ENCODE measurements around the gene ARHGAP44.

The ARHGAP44 gene

DNA sequence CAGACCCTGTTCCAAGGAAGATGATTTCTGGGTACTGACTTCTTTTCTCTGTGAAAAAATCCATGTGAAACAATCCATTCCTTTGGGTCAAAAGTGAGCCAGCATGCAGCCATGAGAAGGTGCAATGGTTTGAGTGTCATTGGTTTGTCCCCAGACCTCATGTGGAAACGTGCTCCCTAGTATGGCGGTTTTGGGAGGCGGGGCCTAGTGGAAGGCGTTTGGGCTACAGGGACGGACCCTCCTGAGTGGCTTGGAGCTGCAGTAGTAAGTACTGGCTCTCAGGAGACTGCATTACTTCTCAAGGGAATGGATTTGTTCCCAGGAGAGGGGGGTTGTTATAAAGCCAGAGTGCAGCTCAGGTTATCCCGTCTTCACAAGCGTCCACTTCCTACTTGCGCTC is 209.2 kb downstream of the ARHGAP44 start:
- no peak for DNase-seq

DNA sequence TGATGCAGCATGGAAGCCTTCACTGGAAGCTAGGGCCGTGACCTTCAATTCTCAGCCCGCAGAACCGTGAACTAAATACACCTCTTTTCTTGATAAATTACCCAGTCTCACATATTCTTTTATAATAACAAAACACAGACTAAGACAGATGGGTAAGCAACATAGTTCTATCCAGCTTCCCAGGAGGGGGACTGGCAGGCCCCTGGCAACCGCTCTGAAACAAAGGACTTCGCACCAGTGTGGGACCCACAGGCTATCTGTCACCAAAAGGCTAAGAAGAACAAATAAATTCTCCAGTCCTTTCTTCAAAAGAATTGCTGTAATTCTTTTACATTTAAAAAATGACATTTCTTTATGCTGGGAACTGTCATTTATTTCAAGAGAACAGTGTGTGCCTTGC is 209.6 kb downstream of the ARHGAP44 start:
- DNase-seq, result no peak

DNA sequence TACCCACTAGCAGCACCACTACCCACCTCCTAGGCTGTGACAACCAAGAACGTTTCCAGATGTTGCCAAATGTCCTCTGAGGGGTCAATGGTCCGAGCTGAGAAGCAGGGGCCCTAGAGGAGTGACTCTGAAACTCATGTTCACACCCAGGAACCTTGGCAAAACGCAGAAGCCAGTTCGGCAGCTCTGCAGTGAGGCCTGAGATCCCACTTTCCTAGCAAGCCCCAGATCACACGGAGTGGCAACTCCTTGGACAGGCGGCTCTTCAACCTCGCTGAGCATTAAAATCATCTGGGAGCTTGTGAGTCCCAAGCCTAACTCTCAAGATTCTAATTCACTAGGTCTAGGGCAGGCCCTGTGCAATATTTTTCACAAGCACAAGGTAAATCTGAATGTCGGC is 211.3 kb downstream of the ARHGAP44 start:
- DNase-seq, result no peak

DNA sequence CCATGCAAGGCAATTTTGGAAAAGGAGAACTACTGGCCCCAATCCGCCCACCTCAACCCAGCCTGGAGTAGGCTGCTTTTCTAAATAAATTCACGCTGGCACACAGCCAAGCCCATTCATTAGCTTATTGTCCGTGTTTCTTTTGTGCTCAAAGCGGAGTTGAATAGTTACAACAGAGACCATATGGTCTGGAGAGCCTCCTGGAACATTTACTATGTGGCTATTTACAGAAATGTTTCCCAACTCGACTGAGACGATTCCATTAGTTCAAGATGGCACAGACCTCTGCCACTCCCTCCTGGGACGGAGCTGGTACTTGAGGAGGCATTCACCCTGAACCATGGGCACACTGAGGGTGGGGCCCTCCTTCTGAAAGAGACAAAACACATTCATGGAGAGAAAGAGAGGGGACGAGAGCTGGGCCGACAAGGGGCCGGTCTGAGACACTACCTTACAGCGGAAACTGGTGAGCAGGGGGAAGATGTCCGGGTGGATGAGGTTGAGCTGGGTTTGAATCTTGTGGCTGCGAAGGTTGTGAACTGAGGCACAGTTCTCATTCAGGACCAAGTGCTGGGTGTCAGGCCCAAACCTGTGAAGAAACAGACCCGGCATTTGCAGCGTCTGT is 212.8 kb downstream of the ARHGAP44 start:
- no peak for DNase-seq

DNA sequence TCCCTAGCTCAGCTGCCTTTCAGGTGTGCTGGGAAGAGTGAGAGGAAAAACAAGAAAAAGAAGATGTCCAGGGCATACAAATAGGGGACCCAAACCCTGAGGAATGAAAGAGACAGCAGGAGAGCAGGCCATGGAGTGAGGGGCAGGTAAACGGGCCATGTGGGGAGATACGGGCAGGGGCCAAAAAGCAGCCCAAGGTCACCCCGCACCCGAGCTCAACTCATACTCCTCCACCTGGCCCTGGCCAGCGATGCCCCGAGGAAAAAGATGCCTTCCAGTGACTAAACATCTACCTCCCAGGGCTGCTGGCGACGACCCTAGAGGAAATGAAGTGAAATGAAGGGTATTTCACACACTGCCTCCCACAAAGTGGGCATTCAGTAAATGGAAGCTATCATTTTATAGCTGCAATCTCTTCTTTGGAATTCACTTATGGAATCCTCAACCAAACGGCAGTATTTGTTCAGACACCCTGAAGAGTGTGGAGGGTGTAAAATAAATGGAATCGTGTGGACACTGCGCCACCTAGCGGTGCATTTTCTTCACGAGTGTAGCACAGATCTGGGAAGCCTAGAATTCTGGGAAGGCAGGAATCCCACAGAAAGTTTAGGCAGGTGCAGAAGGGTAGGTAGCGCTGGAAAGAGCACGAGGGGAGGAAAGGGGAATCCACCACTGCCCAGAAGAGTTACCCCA is 213.6 kb downstream of the ARHGAP44 start:
- DNase-seq, result peak in 1 of 2 donors; percentile 40

DNA sequence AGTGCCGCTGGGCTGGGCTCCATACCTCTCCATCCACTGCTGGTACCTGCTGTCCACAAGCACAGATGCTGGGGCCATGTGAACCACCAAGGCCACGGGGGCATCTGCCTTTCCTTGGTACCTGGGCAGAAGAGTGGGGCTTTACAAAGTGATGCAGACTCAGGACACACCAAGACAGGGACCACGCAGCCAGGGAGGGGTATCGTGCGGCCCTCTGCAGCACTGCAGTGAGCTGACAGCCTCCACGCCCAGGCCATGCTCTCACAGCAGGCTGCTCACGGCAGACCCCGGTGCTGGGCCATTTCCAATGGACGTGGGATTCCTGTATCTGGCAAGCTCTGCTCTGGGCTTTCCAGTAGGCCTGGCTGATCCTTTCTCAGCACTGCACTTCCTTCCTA is 214.2 kb downstream of the ARHGAP44 start:
- DNase-seq, result no peak

DNA sequence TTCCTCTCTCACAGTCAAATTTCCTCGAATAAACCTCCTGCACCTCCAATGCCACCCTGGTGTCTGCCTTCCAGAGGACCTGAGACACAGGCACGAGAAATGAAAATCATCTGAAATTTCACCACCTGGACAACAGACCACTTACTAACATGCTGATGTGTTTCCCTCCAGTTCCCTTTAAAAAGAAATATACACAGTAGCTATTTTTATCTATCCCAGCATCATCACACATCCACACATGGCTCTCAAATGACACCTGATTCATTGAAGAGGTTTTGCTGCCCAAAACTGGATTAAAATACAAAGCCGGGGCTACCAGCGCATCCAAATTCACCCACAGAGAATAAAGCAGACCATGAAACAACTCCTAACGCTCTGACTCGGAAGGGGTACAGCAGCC is 214.6 kb downstream of the ARHGAP44 start:
- DNase-seq, result no peak

DNA sequence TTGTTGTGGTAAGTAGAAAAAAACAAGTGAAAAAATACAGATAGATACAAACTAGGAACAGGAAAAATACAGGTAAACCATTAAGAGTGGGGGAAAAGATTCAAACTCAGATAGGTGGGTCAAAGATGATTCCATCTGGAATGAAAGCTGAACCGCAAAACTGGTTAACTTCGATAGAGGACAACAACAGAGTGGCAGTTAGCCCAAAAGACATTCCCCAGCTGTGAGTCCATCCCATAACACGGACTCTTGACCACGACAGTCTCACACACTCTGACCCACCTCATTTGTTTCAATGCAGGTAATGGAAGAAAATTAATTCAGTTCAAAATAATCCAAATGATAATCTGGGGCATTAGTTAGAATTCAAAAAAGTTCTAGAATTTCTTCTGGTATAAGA is 215.0 kb downstream of the ARHGAP44 start:
- DNase-seq, result no peak

DNA sequence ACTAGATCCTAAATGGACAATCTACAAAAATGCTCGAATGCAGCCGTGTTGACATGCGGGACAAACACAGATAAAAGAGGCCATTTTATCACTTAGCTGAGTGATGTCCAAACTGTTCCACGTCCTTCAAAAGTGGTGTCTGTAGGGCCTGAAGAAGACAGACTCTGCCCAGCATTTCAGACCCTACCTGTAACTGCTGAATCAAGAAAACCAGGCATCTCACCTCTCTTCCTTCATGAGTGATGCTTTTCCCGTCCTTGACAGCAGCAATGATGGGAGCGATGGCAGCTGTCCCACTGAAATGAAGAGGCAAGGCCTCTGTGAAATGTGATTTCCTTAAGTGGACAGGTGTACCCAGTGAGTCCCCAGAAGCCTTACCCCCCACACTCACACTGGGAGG is 216.2 kb downstream of the ARHGAP44 start:
- no peak for DNase-seq

DNA sequence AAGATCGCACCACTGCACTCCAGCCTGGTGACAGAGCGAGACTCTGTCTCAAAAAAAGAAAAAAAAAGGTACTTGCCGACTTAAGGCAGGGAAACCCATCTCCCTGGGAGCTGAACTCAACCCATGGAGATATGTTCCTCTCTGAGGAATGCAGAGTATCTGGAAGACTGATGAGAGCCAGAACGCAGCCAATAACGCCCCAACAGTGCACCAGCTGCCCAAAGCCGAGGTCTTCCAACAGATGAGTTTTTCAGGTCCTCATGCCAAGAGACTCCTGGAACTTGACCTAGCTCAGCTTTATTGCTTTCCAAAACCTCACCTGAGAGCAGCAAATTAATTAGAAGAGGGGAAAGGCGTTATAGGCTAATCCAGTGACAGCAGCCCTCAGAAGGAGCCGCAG is 219.2 kb downstream of the ARHGAP44 start:
- no peak for DNase-seq

DNA sequence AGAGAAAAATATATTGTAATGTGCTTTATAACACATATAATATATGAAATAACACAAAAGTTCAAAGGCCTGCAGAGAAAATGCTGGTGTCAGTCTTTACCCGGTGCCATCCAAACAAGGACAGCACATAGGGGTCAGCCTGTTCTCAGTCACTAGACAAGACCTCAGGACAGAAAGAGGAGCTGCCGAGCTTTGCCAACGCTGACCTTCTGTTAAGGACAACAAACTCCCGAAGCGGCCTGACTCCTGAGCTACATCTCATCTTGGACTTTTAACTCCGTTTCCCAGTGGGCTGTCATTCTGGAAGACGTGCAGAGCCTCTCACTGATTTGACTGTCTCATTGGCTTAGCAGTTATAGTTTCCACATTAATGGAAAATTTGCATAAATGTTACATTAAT is 221.7 kb downstream of the ARHGAP44 start:
- DNase-seq, result no peak

DNA sequence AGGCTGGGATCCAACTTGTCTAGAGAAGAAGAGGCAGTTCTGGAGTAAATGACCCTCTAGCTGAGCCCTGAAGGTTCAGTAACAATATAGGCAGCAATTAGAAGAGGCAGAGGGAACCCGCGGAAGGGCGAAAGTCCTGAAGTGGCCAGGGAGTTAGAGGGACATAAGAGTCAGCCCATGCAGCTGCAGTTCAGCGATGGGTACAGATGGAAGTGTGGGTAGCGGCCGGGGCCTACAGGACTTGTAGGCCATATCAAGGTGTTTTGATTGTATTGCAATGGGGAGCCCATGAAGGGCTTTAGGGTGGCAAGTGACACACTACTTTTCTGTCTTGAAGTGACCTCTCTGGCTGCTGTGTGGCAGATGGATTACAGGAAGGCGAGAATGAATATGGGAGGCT is 225.5 kb downstream of the ARHGAP44 start:
- no peak for DNase-seq

DNA sequence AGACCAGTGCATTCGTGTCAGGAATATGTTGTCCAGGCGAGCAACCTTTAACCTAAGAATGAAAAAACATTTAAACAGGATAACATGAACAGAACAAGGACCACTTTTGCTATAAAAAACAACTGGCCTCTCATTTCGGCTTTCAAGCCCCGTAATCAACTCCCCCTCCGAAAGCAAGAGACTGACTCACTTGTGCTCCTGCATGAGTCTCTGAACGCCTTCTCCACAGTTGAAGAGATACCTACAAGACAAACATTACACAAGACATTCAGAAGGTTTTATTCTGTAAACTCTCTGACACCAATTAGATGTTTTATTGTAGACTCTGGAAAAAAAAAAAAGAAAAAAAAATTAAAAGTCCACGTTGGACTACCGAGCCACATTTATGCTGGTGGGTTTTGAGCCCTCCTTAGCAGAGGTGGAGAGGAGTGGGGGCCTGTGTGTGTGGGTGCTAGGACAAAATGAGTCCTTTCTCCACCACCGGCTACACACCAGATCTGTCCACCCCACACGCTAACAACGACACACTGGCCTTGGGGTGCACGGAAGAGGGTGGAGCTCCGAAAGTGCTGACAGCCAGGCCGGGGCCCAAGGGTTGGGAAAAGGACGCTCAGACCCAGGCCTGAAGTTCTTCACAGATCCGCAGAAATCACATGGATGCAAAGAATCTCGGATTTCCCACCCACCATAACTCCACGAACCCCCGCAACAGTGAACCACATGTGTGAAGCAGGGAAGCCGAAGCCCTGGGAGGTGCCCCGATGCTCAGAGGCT is 227.8 kb downstream of the ARHGAP44 start:
- DNase-seq, result no peak

DNA sequence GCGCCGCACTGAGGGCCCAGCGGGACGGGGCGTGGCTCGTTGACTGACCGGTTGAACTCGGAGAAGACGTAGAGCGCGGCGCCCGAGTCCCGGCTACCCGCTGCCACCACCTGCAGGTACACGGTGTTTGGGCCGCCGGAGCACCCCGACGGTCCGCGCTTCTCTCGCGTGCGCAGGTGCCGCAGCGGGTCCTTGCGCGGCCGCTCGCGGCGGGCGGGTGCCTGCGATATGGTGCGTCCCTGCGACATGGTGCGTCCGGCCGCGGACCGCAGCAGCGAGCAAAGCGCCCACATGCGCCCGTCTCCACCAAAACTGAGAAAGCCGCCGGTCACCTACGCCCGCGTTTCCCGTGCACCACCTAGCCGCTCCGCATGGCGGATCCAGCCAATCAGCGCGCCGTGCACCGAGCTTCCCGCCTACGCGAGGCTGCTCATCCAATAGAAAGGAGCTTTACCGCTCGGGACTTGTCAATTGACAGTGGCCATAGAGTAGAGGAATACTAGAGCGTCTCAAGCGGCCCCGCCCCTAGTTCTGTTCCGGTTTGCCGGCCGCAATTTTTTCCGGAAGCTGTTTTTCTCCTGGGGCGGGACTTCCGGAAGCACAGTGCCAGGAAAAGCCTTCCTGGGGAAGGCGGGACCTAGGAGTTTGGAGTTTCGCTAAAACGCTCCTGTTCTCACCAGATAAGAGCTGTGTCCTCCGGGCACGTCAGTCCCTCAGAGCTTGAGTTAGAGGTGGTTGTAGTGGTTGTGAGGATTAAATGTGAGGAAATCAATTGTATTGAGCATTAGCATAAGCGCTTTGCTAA is 228.6 kb downstream of the ARHGAP44 start, which contains the start of gene ELAC2:
ELAC2 (minus strand) TSS at position 373 of the 805 bp plus-strand sequence; CDS start at position 293, 80 bp downstream.
- DNase-seq, result peak; percentile 97 to 98

DNA sequence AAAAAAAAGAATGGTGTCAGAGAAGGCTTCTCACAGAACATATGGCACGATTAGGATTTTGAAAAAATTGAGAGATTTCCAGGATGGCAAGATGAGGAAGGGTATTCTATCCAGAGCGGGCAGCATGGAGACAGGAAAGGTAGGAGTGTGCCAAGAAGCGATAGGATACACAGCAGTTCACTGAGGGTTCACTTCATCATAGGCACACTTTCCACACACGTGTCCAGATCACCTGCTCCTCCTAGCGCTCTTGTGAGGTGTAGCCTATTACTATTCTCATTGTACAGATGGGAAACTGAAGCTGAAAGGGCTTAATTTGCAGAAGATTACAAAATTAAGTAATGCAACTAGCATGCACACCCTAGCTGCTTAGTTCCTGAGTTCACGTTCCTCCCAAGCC is 234.7 kb downstream of the ARHGAP44 start:
- no peak for DNase-seq

DNA sequence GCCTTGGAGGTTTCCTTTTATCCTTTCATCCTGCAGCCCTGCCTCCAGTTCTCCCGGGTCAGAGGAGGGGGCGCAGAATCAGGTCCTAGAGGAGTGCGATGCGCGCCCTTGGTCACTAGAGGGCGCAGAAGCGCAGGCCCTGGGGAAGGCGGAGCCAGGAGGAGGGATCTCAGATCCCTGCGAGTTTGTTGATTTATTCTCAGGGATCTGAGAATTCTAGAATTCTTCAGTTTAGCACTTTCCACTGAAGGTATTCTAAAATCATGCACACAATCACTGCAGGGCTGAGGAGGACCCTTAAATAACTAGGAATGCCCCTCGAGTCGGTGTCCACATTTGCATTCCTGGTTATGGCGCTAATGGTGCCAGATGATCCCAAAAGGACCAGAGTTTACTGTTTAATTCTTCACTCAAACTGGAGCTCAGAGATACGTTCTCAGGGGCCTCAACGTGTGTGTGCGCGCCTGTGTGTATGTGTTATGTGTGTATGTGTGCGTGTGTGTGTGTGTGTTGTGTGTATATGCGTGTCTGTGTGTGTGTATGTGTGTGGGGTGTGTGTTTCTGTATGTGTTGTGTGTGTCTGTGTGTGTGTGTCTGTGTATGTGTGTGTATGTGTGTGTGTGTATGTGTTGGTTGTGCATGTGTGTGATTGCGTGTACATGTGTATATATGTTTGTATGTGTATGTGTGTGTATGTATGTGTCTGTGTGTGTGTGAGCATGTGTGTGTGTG is 235.4 kb downstream of the ARHGAP44 start:
- peak; percentile 56 to 65 for DNase-seq

DNA sequence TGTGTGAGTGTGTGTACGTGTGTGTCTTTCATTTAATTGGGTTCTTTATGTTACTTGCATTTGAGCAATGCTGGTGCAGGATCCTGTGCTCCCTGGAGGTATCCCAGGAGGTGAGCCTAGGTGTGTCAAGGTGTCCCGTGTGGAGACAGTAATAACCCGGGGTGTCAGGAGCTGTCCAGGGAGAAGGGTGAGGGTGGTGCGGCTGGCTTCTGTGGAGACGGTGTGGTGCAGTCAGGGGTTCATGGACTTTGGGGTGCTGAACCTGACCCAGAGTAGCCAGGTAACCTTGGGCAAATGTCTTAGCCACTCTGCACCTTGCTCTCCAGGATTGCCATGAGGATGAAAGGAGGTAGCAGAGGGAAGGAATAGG is 235.9 kb downstream of the ARHGAP44 start:
- DNase-seq, result no peak

DNA sequence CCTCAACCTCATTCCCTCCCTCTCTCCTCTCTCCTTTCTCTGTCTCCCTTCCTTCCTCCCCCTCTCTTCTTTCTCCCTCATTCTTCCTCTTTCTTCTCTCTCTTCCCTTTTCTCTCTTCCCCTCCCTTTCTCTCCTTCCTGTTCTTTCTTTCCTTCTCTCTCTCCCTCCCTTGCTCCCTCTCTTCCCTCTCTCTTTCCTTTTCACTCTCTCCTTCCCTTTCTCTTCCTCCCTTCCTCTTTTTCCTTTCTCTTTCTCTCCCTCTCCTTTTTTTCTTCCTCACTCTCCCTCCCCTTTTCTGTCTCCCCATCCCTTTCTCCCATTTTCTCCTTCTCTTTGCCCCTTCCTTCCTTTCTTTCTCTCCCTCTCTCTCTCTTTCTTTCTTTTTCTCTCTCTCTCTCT is 236.4 kb downstream of the ARHGAP44 start:
- no peak for DNase-seq

DNA sequence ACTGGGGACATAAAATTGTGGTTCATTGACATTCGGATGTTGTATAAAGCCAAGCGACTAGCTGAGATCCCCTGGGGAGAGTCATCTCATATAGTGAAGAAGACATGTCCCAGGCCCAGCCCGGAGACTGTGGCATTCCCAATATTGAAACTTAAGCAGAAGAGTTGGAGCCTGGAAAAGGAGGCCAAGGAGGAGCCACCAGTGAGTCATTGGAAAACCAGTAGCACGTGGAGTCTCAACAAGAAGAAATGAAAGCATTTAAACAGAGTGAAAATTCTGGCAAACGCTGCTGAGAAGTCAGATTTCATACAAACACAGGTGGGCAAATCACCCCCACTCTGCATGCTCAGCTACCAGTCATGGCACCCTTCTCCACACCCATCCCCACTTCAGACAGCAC is 237.9 kb downstream of the ARHGAP44 start:
- DNase-seq, result no peak

DNA sequence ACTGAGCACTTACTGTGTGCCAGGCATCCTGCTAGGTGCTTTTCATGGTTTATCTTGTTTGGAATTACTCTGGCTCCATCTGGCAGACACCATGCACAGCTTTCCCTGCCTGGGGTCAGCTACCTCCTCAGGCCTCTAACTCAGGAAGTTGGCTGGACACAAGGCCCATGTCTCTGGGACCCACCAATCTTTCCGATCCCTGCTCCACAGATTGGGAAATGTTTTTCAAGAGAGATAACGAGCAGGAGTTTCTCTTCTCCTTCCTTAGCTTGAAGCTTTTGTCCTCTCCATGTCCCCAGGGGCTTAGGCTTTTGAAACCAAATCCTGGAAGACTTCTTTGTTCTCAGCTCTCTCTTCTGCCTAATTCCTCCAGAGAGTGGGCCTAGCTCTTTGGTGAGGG is 240.0 kb downstream of the ARHGAP44 start:
- DNase-seq, result no peak

DNA sequence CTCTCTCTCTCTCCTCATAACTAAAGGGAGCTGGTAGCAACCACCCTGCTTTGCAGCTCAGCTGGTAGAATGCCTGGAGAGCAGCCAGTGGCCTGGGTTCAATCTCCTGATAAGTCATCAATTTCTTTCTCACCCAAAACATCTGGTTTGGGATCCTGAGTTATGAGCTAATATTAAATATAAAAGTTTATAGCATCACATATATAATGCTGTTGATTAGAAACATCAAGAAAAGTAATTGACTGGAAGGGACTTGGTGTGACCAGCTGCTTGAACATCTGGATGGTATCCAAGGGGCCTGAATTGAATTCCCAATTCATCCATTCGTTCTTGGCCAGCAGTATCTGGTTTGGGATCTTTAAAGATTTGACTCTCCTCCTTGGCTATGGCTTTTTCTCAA is 240.8 kb downstream of the ARHGAP44 start:
- DNase-seq, result no peak

All from CD4-positive, alpha-beta T cell treated with Interleukin-4 for 1 hour (primary cell).